Measurements from ENCODE around the gene POLR2A. TPM values are rescaled to one million over a fixed set of nuclear protein-coding genes. Genes with fewer than 3 reads are reported as not detected.
A peak's percentile ranks its signal among the peaks of the same experiment; 100 is the strongest.

Gene POLR2A
- polyA plus RNA-seq (ENCODE audit: insufficient read length in 4 of 4), result 100 to 1,000 TPM; 117 to 158 (median 121) TPM

DNA sequence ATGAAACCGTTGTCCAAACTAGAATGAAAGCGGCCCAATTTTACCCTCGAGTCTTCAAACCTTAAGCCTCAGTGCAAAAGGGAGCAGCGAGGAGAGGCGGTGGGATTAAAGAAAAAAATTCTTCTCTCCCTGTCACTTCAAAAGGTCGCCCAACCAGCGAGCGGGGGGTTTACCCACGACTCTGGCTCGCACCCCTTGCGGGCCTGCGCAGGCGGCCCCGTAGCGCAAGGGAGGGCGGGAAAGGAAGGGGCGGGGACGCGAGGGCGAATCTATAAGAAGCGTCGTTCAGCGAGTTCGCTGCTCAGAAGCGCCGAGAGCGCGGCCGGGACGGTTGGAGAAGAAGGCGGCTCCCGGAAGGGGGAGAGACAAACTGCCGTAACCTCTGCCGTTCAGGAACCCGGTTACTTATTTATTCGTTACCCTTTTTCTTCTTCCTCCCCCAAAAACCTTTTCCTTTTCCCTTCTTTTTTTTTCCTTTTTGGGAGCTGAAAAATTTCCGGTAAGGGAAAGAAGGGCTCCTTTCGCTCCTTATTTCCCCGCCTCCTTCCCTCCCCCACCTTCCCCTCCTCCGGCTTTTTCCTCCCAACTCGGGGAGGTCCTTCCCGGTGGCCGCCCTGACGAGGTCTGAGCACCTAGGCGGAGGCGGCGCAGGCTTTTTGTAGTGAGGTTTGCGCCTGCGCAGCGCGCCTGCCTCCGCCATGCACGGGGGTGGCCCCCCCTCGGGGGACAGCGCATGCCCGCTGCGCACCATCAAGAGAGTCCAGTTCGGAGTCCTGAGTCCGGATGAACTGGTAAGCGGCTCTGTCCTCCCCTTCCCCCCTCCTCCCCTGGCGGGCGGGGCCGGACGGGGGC lies at the start of gene POLR2A:
Gene POLR2A, plus strand, starts transcription at position 300 of the 852 bp plus-strand sequence.
- DNase-seq (ENCODE audit: low read depth in 4 of 4, low spot score in 3 of 4), result peak; percentile 95 to 99 (median 96)

DNA sequence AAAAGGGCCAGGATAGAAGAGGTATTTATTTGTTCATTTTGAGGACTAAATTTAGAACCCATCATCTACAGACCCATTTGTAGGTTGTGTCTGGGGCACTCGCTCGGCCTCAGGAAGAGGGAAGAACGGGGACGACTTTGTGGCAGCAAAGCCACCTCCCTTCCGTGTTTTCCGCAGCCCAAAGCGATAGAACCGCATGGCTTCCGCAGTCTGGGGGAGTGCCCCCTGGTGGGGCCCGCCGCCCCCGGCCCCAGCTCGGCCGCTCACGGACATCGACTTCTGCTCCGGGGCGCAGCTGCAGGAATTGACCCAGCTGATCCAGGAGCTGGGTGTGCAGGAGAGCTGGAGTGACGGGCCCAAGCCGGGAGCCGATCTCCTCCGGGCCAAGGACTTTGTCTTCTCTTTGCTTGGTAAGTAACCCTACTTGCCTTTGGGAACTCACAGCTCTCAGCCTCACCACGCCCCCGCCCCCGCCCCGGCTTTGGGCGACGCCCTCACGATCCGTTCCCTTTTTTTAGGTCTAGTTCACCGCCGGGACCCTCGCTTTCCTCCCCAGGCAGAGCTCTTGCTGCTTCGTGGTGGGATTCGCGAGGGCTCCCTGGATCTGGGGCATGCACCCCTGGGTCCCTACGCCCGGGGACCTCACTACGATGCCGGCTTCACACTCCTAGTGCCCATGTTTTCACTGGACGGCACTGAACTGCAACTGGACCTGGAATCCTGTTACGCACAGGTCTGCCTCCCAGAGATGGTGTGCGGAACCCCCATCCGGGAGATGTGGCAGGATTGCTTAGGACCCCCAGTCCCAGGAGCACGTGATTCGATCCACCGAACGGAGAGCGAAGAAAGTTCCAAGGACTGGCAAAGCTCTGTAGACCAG lies 48.2 kb upstream of the POLR2A start:
- DNase-seq (ENCODE audit: low read depth in 4 of 4, low spot score in 3 of 4), result no peak

DNA sequence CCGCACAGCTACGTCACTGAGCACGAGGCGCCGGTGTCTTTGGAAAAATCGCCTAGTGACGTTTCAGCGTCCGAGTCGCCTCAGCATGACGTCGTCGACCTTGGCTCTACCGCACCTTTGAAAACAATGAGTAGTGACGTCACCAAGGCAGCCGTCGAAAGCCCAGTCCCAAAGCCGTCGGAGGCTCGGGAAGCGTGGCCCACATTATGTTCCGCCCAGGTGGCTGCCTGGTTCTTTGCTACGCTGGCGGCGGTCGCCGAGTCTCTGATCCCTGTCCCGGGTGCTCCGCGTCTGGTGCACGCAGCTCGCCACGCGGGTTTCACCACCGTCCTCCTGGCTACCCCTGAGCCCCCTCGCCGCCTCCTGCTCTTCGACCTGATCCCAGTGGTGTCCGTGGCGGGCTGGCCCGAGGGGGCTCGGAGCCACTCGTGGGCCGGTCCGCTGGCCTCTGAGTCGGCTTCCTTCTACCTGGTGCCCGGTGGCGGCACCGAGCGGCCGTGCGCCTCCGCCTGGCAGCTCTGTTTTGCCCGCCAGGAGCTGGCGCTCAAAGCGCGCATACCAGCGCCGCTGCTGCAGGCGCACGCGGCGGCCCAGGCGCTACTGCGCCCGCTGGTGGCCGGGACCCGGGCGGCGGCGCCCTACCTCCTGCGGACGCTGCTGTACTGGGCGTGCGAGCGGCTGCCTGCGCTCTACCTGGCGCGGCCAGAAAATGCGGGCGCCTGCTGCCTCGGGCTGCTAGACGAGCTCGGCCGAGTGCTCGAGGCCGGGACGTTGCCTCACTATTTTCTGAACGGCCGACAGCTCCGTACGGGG lies 47.4 kb upstream of the POLR2A start:
- DNase-seq (ENCODE audit: low read depth in 4 of 4, low spot score in 3 of 4), result peak in 2 of 4 donors; percentile 67 to 80

DNA sequence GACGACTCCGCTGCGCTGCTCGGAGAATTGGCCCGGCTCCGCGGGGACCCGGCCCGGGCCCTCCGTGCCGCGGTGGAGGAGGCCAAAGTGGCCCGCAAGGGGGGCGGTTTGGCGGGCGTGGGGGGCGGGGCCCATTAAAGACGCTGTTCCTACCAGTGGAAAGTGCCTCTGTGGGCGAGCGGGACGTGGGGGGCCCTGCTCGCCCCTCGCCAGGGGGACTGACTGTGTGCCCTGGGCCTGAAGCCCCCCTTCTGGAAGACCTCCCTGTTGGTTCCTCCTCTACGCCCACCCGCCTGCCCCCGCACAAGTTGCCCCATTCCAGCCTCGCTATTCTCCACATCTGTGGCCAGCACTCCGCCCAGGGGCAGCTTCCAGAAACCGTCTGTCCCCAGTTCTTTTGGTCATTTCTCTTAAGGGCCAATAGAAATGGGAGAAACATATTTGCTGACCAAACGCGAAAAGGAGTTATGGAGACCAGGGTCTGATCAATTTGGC lies 46.8 kb upstream of the POLR2A start:
- no peak for DNase-seq (ENCODE audit: low read depth in 4 of 4, low spot score in 3 of 4)

DNA sequence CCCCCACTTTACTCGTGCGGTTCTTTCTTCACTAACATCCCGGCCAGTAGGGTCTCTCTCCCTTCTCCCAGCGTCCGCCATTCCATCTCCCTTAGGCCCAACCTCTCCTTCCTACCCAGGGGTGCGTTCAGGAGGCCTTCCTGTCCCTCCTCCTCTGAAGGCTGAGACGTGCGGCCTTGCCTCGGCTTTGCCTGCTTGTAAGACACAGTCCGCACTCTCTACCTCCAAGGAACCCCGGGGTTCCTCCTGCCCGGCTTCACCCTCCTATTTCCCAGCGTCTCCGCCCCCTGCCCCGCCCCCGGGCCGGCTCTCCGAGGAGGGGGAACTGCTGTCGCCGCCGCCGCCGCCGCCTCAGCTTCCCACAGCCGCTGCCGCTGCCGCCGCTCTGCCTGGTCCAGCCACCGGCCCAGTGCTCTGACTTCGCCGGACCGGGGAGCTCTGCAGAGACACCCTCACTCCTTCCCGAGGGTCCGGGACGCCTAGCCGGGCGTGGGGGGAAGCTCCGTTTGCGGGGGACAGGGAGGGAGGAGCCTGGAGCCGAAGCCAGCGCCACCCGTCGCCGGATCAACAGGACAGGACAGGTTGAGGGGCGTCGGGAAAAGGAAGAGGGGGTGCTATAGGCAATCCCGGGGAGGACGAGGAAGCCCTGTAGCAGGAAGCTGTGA lies 46.1 kb upstream of the POLR2A start:
- DNase-seq (ENCODE audit: low read depth in 4 of 4, low spot score in 3 of 4), result no peak

DNA sequence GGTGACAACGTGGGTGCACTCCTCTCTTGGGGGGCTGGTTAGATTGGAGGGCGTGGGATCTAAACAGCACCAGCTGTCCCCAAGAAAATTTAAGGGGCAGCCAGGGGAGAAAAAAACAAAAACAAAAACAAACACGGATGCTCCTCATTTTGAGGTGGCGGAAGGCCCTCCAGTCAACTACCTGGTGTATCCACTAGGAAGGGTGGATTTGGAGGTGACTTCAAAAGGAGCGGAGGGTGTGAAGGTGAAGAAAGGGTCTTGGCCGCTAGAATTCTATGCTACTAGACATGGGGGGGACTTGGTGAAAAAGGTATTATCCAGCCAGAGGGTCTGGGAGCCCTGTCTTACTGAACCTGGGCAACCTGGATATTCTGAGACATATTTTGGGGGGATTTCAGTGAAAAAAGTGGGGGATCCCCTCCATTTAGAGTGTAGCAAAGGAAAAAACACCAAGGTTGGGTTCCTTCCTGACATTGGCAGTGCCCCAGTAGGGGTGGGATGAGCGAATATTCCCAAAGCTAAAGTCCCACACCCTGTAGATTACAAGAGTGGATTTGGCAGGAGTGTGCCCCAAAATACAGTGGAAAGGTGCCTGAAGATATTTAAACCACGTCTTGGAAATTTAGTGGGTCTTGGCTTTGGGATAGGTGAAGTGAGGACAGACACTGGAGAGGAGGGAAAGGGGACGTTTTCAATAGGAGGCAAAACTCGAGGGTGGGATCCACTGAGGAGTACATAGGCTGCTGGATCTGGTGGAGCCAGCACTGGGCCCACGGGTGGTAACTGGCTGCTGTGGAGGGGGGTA lies 45.3 kb upstream of the POLR2A start:
- DNase-seq (ENCODE audit: low read depth in 4 of 4, low spot score in 3 of 4), result no peak

DNA sequence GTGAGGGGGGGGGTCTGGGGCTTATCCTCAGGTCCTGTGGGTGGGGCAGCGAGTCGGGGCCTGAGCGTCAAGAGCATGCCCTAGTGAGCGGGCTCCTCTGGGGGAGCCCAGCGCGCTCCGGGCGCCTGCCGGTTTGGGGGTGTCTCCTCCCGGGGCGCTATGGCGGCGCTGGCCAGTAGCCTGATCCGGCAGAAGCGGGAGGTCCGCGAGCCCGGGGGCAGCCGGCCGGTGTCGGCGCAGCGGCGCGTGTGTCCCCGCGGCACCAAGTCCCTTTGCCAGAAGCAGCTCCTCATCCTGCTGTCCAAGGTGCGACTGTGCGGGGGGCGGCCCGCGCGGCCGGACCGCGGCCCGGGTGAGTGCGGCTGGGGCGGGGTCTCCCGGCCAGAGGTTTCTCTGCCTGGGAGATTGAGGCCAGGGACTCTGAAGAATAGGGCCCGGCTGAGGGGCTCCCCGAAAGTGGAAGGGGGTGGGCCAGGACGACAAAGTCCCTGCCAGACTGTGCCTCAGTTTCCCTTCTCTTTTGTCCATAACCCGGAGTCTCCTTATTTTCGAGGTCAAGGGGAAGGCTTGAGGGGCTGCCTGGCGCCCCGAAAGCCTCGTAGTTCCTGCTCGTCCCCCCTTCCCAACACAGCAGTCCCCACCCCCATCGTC lies 44.6 kb upstream of the POLR2A start, which contains the start of gene FGF11:
Gene FGF11, plus strand, starts transcription at position 51 of the 651 bp plus-strand sequence. Its CDS starts 109 bp downstream, at position 160.
- no peak for DNase-seq (ENCODE audit: low read depth in 4 of 4, low spot score in 3 of 4)

DNA sequence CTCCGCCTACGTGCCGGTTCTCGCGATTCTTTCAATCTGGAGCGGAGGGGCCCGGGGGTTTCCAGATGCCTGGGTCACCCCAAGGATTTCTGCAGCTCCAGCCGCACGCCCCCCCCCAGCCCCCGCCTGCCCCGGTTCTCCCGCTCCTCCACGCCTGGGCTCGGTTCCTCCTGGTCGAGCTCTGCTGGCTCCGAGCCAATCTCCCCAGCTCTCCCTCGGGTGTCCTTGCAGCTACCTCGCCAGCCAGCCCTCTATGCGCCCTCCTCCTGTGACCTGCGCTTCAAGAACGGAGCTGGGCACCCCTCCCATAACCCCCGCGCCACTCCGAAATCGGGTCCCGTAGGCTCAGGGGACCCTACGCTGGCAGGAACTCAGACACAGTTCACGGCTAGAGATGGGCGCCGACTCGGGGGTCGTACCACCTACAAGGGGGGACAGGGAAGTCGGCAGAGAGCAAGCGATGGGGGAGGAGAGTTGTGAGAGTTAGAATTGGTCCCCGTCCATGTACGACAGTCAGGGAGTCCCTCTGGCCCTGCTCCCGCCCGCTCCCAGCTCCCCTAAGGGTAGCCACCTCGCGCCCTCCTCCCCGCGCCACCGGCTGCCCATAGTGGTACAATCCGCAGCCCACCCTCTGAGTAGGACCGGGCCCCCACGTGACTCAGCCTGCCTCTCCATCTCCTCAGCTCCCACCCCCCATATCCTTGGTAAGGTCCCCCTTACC lies 43.9 kb upstream of the POLR2A start:
- no peak for DNase-seq (ENCODE audit: low read depth in 4 of 4, low spot score in 3 of 4)

DNA sequence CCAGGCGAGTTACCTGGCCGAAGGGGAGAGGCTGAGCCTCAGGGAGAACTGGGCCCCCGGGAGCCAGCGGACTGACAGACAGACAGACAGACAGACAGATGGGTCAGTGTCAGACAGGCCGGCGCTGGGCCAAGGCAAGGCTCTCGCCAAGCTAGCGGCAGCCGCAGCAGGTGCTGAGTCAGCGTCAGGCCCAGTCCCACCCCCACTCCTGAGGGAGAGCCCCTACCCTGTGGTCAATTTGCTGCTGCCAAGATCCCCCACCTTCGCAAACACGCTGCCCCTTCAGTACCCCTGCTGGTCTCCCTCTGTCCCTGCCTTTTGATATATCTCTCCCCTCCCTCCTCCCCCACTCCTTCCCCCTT lies 43.4 kb upstream of the POLR2A start:
- DNase-seq (ENCODE audit: low read depth in 4 of 4, low spot score in 3 of 4), result no peak

DNA sequence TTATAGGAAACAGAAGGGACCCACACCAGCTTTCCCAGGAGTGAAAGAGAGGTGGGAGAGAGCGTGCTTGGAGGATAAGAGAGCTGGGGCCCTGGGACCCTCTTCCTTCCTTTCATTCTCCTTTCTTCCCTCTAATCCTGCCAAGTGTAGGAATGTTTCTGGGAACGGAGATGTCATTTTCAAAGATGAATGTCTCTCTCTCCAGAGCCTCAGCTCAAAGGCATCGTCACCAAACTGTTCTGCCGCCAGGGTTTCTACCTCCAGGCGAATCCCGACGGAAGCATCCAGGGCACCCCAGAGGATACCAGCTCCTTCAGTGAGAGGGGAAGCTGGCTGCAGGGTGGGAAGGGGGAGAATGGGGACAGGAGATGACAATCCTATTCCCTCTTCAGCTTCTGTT lies 42.9 kb upstream of the POLR2A start:
- DNase-seq (ENCODE audit: low read depth in 4 of 4, low spot score in 3 of 4), result no peak

DNA sequence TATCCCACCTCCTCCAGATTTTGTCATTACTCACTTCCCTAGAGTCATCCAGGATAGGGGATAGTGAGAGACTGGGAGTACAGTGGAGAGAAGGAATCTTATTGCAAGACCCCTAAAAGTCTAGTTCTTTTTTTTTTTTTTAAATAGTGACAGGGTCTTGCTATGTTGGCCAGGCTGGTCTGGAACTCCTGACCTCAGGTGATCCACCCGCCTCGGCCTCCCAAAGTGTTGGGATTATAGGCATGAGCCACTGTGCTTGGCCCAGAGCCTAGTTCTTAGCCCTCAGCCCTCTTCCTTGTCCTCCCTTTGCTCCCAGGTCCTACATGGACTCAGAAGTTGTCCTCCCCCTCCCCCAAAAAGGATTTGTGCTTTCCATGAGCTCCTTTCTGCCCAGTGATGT lies 42.0 kb upstream of the POLR2A start:
- DNase-seq (ENCODE audit: low read depth in 4 of 4, low spot score in 3 of 4), result no peak

DNA sequence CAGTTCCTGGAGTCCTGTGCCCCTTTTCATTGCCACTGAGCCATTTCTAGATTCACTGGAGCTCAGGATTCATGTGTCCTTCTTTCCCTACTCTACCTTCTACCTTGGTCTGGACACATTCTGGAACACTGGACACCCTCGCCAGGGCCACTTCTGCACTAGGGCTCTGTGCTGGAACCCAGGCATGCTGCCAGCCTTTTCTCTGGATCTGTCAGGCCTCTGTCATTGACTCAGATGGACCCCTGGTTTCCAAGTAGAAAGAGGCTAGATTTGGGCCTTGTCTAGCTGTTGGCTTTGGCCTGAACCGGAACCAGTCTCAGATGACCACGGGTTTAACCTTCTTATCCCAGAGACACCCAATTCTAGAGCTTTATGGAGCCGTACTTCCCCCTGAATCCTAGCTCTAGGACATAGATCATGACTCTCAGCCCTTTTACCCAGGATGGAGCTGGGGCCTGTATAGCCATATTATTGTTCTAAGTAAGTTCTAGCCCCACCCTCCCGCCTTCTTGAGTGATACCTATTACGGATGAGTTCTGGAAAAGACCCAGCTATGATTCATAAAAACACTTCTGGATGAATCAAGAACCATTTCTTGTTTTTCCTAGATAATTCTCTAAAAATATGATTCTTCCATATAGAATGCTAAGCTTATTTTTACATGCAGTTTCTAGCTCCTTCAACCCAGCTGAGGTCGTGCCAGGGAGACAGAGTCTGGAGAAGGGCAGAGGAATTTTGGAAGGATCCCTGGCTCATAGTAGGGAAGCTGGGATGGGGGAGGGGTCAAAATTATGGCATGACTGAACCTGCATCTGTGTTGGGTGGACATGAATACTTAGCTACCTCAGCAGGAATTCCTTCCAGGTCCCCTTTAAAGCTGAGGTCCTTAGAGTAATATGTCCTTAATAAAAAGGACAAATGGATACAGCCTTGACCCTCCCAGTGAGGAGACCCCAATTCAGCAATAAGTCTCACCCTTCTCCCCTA lies 40.4 kb upstream of the POLR2A start:
- DNase-seq (ENCODE audit: low read depth in 4 of 4, low spot score in 3 of 4), result no peak

DNA sequence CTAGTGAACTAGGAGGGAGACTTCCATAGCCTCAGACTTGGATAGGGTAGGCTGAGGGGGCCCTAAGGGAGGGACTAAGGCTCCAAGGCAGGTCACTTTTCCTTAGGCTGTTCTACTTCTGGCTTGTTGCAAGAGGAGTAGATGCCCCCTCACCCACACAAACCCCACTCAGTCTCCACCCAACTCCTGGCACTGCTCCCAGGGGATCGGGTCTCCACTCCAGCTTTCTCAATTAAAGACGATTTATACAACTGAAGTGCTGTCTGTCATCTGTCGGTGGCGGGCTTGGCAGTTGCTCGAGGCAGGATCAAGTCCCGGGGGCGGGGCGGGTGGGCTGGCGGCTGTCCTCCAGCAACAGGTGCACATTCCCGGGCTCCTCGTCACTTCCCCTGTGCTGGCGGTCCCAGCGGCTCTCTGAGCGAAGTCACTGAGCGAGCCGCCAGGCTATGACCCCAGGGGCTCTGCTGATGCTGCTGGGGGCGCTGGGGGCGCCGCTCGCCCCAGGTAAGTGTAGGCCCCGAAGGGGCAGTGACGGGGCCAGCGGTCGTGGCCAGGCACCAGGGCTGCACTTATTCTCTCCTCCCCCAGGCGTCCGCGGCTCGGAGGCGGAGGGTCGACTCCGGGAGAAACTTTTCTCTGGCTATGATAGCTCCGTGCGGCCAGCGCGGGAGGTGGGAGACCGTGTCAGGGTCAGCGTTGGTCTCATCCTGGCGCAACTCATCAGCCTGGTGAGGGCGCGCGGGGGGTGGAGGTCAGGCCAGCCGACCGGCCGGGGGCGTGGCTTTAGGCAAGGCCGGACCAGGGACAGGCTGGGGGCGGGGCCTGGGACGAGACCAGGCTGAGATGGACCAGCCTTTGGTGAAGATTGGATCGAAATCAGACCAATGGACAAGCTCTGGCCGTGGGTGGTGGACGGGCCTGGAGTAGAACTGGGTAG lies 39.2 kb upstream of the POLR2A start, which contains the start of gene CHRNB1:
Gene CHRNB1, plus strand, starts transcription at position 380 of the 937 bp plus-strand sequence. Its CDS starts 67 bp downstream, at position 447.
- no peak for DNase-seq (ENCODE audit: low read depth in 4 of 4, low spot score in 3 of 4)

DNA sequence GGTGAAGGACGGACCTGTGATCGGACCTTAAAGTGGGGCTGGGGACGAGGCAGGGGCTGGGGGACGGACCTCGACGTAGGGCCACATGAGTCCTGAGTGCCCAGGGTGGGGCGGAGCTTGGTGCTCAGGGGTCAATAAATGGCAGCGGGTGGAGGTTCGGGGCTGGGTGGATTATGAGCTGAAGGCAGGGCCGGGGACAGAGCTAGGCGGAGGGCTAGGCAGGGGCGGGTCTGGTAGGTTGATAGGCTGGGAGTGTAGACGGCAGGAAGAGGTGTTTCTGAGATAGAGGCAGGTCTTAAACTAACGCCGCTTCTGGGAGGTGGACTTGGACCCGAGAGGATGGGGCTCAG lies 38.6 kb upstream of the POLR2A start:
- no peak for DNase-seq (ENCODE audit: low read depth in 4 of 4, low spot score in 3 of 4)

DNA sequence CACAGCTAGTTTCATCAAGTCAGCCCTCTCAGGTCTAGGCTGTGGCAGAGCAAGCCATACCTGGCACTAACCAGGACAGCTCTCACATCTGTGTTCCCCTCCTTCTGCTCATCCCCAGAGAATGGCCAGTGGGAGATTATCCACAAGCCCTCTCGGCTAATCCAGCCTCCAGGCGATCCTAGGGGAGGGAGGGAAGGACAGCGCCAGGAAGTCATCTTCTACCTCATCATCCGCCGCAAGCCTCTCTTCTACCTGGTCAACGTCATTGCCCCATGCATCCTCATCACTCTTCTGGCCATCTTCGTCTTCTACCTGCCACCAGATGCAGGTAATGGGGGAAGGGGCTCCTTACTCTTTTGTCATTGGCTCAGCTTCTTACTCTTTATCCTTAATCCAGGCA lies 35.7 kb upstream of the POLR2A start:
- no peak for DNase-seq (ENCODE audit: low read depth in 4 of 4, low spot score in 3 of 4)
